GM11168 (cell line): ENCODE results near the gene FCN2.

Source experiments
- in situ Hi-C: fragments of 300-500 bp; cut with MboI; formaldehyde crosslinking; loops from one replicate; pipeline ENCODE4 v1.12.0; 2022; ENCODE audit warnings: low sequenced_read_pairs; ENCODE audit not compliant: unreplicated experiment

Gene FCN2

DNA sequence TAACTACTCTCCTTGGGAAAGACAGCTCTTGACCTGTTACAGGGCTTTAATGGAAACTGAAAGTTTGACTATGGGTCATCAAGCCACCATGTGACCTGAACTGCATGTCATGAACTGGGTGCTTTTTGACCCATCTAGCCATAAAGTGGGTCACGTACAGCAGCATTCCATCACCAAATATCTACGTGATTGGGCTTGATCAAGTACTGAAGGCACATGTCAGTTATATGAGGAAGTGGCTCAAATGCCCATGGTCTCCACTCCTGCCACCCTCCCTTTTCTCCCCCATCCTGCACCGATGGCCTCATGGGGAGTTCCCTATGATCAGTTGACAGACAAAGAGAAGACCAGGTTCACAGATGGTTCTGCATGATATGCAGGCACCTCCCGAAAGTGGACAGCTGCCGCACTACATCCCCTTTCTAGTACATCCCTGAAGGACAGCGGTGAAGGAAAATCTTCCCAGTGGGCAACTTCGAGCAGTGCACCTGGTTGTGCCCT is 44.5 kb downstream of the FCN2 start:
- in situ Hi-C loops: no loop called here

DNA sequence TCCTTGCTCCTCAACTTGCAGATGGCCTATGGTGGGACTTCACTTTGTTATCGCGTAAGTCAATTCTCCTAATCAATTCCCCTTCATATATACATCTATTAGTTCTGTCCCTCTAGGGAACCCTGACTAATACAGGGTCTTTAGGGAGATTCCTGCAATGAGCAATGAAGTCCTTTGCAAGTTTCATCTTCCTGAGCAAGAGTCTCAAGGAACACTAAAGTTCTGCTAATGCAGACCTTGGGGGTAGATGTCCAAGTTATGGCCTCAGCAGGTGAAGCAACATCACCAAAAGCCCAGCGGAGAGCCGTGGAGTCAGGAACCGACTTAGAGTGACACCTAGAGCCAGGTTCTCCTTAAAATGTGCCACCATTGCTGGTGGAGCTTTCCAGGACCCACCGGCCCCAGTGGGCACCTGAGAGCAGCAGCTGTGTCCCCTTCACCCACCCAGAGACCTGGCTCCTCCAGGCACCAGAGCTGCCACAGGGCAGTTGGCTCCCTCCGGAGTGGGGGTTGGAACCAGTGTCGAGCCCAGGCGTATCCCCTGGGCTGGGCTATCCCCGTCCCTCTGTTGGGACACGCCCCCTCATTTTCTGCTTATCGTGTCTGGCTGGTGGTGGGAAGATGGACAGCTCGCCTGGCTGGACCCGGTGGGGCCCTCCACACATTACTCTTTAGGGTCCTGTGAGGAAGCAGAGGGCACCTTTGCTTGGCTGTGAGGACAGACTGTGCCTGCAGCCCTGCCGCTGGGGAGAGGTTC is 48.0 kb downstream of the FCN2 start:
- in situ Hi-C loops: no loop called here

DNA sequence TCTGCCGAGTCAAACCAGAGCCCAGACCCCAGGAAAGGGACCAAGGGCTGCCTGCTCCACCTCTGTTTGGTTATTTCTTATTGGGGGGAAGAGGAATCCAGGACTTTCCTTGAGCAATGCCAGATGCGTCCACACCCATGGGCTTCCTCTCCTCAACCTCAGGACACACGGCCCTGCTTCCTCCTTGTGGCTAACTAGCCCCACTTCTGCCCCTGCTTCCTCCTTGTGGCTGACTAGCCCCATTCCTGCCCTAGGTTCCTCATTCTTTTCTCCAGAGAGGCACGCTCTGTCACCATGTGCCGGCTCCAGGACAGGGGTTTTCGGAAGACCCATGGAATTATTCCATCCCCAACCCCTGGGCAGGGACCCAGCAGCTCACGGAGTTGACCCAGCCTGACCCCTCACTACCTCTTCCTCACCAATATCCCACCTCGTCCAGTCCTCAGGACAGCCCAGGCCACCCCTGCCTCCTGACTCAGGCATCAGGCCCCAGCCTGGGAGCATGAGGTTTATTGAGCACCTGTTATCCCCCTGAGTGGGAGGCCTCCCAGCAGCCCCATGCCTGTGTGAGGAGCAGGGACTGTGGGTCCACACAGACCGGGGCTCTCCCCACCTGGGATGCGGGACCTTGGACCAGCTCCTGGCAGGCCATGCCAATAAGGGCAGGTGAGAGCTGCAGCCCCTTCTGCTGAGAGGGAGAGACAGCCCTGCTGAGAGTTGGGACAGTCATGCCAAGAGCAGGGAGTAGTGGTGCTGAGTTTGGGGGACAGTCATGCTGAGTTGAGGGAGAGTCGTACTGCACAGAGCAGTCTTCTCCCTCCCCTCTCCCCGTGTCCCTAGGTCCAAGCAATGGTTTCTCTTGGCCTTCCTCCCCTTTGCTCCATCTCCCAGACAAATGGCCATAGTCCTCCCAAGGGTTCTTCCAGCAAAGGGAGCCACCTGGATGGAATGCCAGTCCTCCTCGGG is 48.9 kb downstream of the FCN2 start:
- in situ Hi-C loops: no loop called here

DNA sequence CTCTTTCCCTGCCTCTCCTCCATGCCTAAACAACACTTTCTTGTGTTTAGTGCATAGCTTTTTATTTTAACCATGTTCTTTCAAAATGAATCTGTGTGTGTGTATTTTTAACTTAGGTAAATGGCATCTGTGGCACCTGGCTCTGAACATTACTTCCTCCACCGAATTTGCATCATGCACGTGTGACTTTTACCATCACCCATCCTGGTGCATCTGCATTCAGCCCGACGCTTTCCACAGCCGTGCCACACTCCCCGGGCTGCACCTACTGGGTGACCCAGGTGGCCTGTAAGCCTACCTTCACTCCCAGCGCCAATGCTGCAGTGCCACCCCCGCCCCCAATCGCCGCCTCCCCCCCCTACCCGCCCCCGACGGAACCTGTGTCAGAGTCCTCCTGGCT is 49.8 kb downstream of the FCN2 start:
- in situ Hi-C loops: no loop called here

DNA sequence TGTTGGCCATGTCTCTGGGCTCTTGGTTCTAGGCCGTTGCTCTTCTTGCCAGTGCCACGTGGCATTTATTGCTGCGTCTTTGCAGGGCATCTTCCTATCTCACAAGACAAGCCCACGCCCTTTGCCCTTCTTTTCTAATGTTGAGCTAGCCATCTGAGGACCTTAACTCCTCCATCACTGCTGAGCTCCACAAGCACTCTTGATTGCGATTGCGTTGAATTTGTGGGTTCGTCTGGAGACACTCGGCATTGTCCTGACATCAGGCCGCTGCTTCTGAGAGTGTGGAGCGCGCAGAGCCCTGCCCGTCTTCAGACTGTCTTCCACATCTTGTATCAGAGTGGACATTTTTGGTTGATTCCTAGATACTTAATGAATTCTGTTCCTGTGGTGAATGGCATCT is 51.6 kb downstream of the FCN2 start:
- in situ Hi-C loops: no loop called here

DNA sequence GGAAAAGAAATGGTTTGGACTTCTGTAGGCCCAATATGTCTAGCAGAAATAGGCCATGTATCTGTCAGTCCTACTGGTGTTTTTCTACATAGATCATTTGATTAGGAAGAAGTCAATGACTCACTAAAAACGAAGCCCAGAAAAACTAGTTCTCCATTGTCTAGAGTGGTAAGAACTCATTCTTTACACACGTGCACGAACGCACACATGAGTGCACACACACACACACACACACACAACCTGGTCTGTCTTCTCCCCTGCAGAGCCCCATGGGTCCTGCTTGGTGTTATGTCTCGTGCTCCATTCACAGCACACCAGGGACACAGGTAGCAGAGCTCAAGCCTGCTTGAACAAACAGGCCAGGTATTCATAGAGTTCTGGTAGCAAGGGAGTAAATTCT is 52.0 kb downstream of the FCN2 start:
- in situ Hi-C loops: no loop called here

DNA sequence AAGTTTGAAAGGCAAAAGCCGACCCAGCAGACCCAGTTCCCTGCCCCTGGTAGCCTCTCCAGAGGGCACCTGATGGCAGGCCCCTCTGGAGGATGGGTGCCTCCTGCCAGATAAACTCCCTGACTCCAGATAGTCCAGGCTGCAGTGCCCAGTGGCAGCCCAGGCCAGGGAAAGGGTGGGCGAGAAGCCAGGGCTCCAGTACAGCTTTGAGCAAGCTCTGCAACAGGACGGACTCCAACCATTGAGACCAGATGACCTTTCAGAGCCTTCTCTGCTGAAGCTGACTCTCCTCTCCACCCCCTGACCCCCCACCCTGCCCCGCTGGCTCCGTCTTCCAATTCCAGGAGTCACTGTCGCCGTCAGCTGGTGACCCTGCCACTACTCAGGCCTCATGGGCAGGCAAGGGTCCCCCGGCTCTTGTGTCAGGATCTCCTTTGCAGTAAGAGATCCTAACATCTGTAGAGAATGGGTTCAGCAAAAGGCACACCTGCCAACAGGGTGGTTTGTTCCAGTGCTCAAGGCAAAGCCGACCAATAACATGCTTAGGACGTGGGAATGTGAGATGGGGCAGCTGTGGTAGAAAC is 52.6 kb downstream of the FCN2 start:
- in situ Hi-C loops: no loop called here

DNA sequence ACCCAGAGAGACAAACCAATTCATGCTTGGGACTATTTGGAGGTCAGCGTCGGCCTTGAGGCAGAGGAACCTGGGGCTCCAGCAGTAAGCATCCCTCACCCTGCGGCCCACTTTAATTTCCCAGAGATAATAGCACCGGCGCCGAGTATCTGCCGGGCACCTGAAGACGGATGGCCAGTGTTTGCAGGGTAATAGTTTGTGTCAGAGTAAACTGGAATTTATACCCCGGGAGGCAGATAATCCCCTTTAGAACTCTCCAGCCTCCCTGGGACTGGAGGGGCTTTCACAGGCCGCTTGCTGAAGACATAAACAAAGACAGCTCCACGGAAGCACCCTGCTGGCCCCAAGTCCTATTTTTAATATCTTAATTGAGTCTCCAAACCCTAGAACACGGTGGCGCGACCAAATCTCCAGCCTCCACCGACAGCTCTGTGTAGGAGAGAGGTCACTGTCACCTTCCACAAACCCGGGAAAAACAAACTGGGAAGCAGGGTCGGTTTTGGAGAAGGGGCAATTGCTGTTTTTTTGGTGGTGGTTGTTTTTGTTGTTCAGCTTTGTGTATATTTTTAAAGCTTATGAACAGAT is 54.5 kb downstream of the FCN2 start:
- in situ Hi-C loops: no loop called here

DNA sequence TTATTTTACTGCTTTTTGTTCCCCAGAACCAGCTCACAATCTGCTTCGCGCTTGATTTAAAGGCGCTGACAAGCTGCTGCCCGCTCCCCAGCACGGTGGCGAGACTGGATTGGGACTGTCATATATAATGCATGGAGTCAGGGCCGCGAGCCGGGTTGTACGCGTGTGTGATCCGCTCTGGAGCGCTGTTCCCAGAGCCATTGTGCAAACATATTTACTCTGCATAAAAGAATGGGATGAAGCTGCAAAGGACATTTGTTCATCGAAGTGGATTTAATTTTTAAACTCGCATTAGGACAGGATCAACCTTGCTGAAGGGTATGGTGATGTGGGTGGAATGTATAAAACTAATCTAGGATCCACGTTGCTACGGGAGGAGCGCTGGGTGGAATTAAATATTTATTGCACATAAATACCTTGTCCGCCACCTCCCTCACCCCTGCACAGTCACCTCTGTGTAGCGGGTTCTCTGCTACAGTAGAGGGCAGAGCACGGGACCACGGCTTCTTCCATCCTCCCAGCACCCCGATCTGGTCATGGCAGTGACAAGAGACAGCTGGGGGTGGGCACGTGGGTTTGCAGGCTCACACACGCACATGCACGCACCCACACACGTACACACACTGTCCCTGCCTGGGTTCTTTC is 55.2 kb downstream of the FCN2 start:
- in situ Hi-C loops: no loop called here

DNA sequence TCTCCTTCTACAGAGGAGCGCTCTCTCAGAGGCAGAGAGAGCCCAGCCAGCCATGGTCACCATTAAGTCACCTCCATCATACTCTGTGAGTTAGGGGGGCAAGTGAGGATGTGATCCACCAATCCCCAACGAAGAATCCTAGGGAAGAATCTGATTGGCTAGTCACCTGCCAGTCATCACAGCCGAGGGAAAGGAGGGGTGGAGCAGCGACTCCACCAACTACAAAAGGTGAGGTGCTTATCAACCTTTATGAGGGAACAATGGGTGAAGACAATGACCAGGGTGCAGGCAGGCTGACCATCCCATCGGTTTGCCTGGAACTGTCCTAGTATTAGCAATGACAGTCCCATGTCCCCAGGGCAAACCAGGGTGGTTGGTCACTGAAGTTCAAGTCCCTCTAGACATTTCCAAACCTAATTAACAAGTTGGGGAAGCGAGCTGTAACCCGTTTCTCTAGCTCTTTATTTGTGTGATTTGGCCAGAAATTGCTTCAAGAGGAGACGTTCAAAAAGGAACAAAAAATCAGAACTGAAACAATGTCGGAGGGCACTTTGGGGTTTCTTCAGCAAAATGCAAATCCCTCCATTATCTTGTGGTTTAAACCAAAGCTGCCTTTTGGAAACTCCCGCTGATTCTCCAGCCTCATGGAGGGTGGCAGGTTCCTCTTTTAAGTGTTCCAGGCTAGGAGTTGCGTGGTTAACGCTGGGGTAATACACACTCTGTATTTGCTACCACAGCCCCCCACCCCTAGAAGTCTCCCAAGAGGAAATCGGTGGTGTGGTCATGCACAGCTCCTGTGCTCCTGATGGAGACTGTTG is 55.9 kb downstream of the FCN2 start:
- in situ Hi-C loops: no loop called here
